BLaER1 treated with 17β-estradiol and CSF1 and Interleukin-3, amounts not matched to agents 10 nM and 100 nM (cell line): ENCODE results near the gene PRPF6.
A peak's percentile ranks its signal among the peaks of the same experiment; 100 is the strongest.
"Not testable (repeated sequence)": the region's sequence is repeated elsewhere in the genome, so short reads cannot be mapped to it uniquely, and the experiment has no call there.

Experiments used
- H3K27ac ChIP-seq, 11 experiments: shearing (Covaris generic); formaldehyde crosslinking; 2 replicates each; pipeline ENCODE4 v1.8.1; 2022
- H3K27me3 ChIP-seq, 11 experiments: shearing (Covaris generic); formaldehyde crosslinking; 2 replicates each; pipeline ENCODE4 v1.8.1; 2022
- H3K36me3 ChIP-seq, 11 experiments: shearing (Covaris generic); formaldehyde crosslinking; 2 replicates each; pipeline ENCODE4 v1.8.1; 2022
- H3K4me1 ChIP-seq, 10 experiments: shearing (Covaris generic); formaldehyde crosslinking; 2 replicates each; pipeline ENCODE4 v1.8.1; 2022
- H3K4me2 ChIP-seq, 11 experiments: shearing (Covaris generic); formaldehyde crosslinking; 2 replicates each; pipeline ENCODE4 v1.8.1; 2022
- H3K4me3 ChIP-seq, 10 experiments: shearing (Covaris generic); formaldehyde crosslinking; 2 replicates each; pipeline ENCODE4 v1.8.1; 2022
- H3K9ac ChIP-seq, 11 experiments: shearing (Covaris generic); formaldehyde crosslinking; 2 replicates each; pipeline ENCODE4 v1.8.1; 2022
- H3K9me3 ChIP-seq, 11 experiments: shearing (Covaris generic); formaldehyde crosslinking; replicated peaks in 1 of 11; 2 replicates each; pipeline ENCODE4 v1.8.1; 2022
- H4K20me1 ChIP-seq, 11 experiments: shearing (Covaris generic); formaldehyde crosslinking; 2 replicates each; pipeline ENCODE4 v1.8.1; 2022
- Cebpa-rat ChIP-seq, 11 experiments: shearing (Covaris generic); IDR thresholded peaks; 2 replicates each; pipeline ENCODE4 v1.8.1; 2022

The PRPF6 gene

GRCh38 chr20:63957004-63957689 lies 23.8 kb upstream of the PRPF6 start:
- Histone ChIP-seq H3K4me1 (peaks cover 50 to 66% (median 59%) of the 10 kb centered on the region in 10 experiments), H3K36me3 (peaks cover 13 to 37% (median 30%) of the 10 kb centered on the region in 11 experiments), H3K27ac (peak overlapping the region; percentile 52 to 97 (median 81)), H3K4me2 (peak overlapping the region; percentile 95 to 100 (median 99)), H3K4me3 (peak overlapping the region; percentile 61 to 98 (median 82)), H3K9me3 (no peaks in the 10 kb centered on the region), H3K9ac (peak overlapping the region; percentile 54 to 99 (median 91)), H4K20me1 (peaks cover 30 to 64% (median 35%) of the 10 kb centered on the region in 11 experiments), H3K27me3 (no peaks in the 10 kb centered on the region)
- TF ChIP-seq Cebpa-rat (IDR thresholded peaks at IDR 0.05), result no peak

DNA sequence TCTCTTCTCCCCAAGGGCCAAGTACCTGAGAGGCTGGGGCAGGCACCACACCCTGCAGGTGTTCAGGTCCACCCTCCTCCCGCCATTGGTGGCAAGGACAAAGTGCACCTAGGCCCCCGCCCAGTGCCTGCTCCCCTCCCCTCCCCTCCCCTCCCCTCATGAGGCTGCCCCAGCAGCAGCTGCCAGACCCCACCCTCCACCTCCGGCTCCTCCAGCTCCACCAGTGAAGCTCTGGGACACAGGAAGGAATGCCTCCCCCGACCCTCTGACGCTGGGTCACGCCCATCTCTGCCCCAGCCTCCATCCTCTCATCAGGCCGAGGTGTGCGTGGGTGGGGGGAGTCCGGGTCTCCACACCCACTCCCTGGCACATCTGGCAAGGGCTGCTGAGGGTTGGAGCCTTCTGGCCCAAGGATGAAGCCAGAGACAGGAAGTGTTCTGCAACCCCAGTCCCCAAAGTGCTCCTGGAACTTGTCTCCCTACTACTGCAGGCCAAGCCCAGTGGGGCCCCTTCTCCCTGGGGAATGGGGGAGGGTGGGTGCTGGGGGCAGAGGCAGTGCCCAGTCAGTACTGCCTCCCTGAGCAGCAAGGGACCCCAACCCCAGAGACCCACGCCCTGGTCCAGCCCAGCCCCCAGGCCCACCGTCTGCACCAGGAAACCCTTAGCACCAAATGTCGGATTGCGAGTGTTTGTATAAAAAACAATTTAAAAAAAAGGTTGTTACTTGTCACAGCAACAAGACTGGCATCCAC lies 23.1 kb upstream of the PRPF6 start:
- Histone ChIP-seq H3K27ac (peak overlapping the region in 10 of 11 experiments; percentile 52 to 97 (median 82); a peak in 18 of 22 replicates), H3K4me2 (peak overlapping the region; percentile 95 to 100 (median 99)), H3K9me3 (no peaks in the 10 kb centered on the region; a peak in 1 of 22 replicates), H3K36me3 (peaks cover 19 to 44% (median 37%) of the 10 kb centered on the region in 11 experiments), H3K4me1 (peaks cover 43 to 59% (median 52%) of the 10 kb centered on the region in 10 experiments), H4K20me1 (peaks cover 23 to 57% (median 28%) of the 10 kb centered on the region in 11 experiments), H3K27me3 (no peaks in the 10 kb centered on the region), H3K9ac (peak overlapping the region in 10 of 11 experiments; percentile 54 to 99 (median 92); a peak in 17 of 22 replicates), H3K4me3 (peak overlapping the region in 8 of 10 experiments; percentile 61 to 98 (median 86); a peak in 12 of 20 replicates)
- TF ChIP-seq Cebpa-rat (IDR thresholded peaks at IDR 0.05), result peak in 1 of 11 experiments; percentile 53; a peak in 1 of 22 replicates

DNA sequence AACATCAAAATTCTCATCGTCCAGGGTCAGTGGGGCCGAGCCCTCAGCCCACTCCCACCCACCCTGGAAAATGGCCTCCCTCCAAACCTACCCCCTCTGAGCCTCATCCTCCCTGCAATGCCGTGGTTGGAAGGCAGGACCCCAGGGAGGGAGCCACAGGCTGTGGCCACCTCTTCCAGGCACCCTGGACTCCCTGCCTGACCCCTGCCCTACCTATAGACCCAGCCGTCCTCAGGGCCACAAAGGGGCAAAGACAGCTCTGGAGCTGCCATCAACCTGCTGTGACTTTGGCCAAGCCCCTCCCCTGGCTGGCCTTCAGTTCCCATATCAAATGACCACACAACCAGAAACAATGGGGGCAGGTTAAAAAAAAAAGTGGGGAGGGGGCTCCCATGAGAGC lies 22.5 kb upstream of the PRPF6 start:
- peak overlapping the region in 5 of 11 experiments; percentile 15 to 72 (median 57); a peak in 7 of 22 replicates for H3K9ac ChIP-seq
- H3K4me1 ChIP-seq, result peaks cover 37 to 53% (median 46%) of the 10 kb centered on the region in 10 experiments
- peak overlapping the region; percentile 7 to 100 (median 98); a peak in 17 of 22 replicates for H3K4me2 ChIP-seq
- H4K20me1 ChIP-seq, result peaks cover 16 to 51% (median 22%) of the 10 kb centered on the region in 11 experiments
- H3K27ac ChIP-seq, result peak overlapping the region in 7 of 11 experiments; percentile 10 to 97 (median 53); a peak in 11 of 22 replicates
- peaks cover 0 to 5% (median 0%) of the 10 kb centered on the region in 11 experiments; a peak in 4 of 22 replicates for H3K9me3 ChIP-seq
- no peak for TF ChIP-seq Cebpa-rat (IDR thresholded peaks at IDR 0.05)
- peaks cover 25 to 50% (median 43%) of the 10 kb centered on the region in 11 experiments for H3K36me3 ChIP-seq
- H3K27me3 ChIP-seq, result no peaks in the 10 kb centered on the region
- H3K4me3 ChIP-seq, result no peak overlapping the region

DNA sequence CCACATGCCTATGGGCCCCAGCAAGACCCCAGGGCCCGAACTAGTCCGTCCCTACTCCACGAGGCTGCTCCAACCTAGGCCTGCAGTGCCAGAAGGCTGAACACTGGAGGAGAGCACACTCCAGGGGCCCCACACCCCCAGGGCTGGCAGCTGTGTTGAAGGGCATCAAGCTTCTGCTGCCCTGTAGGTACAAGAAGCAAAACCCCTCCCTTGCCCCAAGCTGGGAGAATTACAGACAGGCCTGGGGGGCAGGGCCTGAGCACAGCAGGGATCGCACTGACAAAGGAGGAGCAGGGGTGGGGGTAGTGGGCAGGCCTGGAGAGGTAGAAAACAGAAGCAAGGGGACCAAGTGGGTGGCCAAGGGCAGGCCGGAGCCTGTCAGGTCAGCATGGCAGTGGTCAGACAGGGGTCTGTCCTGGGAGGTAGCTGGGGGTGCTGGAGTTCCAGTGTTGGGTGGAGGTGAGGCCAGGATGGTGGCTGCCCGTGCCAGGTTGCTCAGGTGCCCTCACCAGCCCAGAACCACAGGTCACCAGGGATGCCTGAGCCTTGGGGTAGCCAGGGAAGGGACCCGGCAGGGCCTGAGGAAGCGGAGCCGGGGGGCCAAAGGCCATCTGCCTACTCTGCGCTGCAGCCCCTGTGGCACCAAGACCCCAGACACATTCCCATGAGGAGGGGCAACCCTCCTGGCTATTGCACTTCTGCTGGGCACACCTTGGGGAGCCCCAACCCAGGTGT lies 21.8 kb upstream of the PRPF6 start:
- Histone ChIP-seq H3K4me2 (peak overlapping the region in 9 of 11 experiments; percentile 95 to 100 (median 98); a peak in 11 of 22 replicates), H3K36me3 (peaks cover 31 to 57% (median 49%) of the 10 kb centered on the region in 11 experiments), H3K4me1 (peaks cover 30 to 46% (median 39%) of the 10 kb centered on the region in 10 experiments)

GRCh38 chr20:63959699-63960075 lies 21.2 kb upstream of the PRPF6 start:
- Histone ChIP-seq H3K4me1 (peaks cover 25 to 40% (median 34%) of the 10 kb centered on the region in 10 experiments), H3K36me3 (peaks cover 37 to 62% (median 55%) of the 10 kb centered on the region in 11 experiments), H3K9ac (no peak overlapping the region), H3K4me2 (no peak overlapping the region), H3K4me3 (no peak overlapping the region), H3K27me3 (no peaks in the 10 kb centered on the region), H3K27ac (peak overlapping the region in 1 of 11 experiments; percentile 90; a peak in 2 of 22 replicates), H4K20me1 (peaks cover 4 to 39% (median 10%) of the 10 kb centered on the region in 11 experiments), H3K9me3 (peaks cover 5 to 17% (median 10%) of the 10 kb centered on the region in 11 experiments; a peak in 16 of 22 replicates)
- no peak for TF ChIP-seq Cebpa-rat (IDR thresholded peaks at IDR 0.05)

More for the DNA sequence above, 21.8 kb upstream of the PRPF6 start:
- Histone ChIP-seq H3K4me3 (no peak overlapping the region), H3K9me3 (peaks cover 0 to 12% (median 4%) of the 10 kb centered on the region in 11 experiments; a peak in 13 of 22 replicates), H3K9ac (peak overlapping the region in 5 of 11 experiments; percentile 15 to 72 (median 57); a peak in 6 of 22 replicates), H3K27ac (peak overlapping the region in 7 of 11 experiments; percentile 10 to 97 (median 53); a peak in 11 of 22 replicates), H3K27me3 (no peaks in the 10 kb centered on the region), H4K20me1 (peaks cover 10 to 45% (median 16%) of the 10 kb centered on the region in 11 experiments)
- no peak for TF ChIP-seq Cebpa-rat (IDR thresholded peaks at IDR 0.05)

- H3K36me3 ChIP-seq, result peaks cover 38 to 64% (median 55%) of the 10 kb centered on the region in 11 experiments
Observed at GRCh38 chr20:63960654-63961621, 20.0 kb upstream of the PRPF6 start.

GRCh38 chr20:63961664-63962425 lies 19.1 kb upstream of the PRPF6 start:
- Histone ChIP-seq H3K9ac (no peak overlapping the region), H4K20me1 (peaks cover 0 to 28% (median 0%) of the 10 kb centered on the region in 11 experiments; a peak in 3 of 22 replicates), H3K4me3 (no peak overlapping the region), H3K4me1 (peaks cover 20 to 28% (median 26%) of the 10 kb centered on the region in 10 experiments), H3K9me3 (peaks cover 15 to 30% (median 23%) of the 10 kb centered on the region in 11 experiments), H3K36me3 (peaks cover 47 to 73% (median 65%) of the 10 kb centered on the region in 11 experiments), H3K4me2 (no peak overlapping the region), H3K27ac (no peak overlapping the region), H3K27me3 (no peaks in the 10 kb centered on the region)
- TF ChIP-seq Cebpa-rat (IDR thresholded peaks at IDR 0.05), result no peak

More at GRCh38 chr20:63960654-63961621, 20.0 kb upstream of the PRPF6 start:
- H3K27me3 ChIP-seq, H3K9ac ChIP-seq, H3K27ac ChIP-seq, H3K4me2 ChIP-seq, H3K4me3 ChIP-seq: not testable (repeated sequence)
- H4K20me1 ChIP-seq, result peaks cover 0 to 28% (median 0%) of the 10 kb centered on the region in 11 experiments; a peak in 3 of 22 replicates
- peaks cover 6 to 21% (median 14%) of the 10 kb centered on the region in 11 experiments; a peak in 20 of 22 replicates for H3K9me3 ChIP-seq
- peaks cover 21 to 31% (median 29%) of the 10 kb centered on the region in 10 experiments for H3K4me1 ChIP-seq
